Fibroblast of lung (primary cell): ENCODE results near the gene FUCA2.

Source experiments
- EZH2 ChIP-seq: IDR thresholded peaks from 2 replicates; pipeline ENCODE4 v1.5.1; 2012; ENCODE audit warnings: low read length, control low read depth, mild to moderate bottlenecking; ENCODE audit errors: missing control alignments
- TF ChIP-seq, protein P1 (sequence below), 2 donors: IDR thresholded peaks in 1 of 2; conservative IDR thresholded peaks in 1 of 2; 1 replicate in 1 of 2; 2 replicates in 1 of 2; pipeline ENCODE4 v1.5.1; 2011 to 2012; ENCODE audit warnings: low read length in 2 of 2, control low read depth in 1 of 2, inconsistent platforms in 1 of 2, low read depth in 1 of 2, mild to moderate bottlenecking in 1 of 2

GRCh38 chr6:143539734-143540133, 28.2 kb upstream of the FUCA2 start:
- TF ChIP-seq, protein P1, sequence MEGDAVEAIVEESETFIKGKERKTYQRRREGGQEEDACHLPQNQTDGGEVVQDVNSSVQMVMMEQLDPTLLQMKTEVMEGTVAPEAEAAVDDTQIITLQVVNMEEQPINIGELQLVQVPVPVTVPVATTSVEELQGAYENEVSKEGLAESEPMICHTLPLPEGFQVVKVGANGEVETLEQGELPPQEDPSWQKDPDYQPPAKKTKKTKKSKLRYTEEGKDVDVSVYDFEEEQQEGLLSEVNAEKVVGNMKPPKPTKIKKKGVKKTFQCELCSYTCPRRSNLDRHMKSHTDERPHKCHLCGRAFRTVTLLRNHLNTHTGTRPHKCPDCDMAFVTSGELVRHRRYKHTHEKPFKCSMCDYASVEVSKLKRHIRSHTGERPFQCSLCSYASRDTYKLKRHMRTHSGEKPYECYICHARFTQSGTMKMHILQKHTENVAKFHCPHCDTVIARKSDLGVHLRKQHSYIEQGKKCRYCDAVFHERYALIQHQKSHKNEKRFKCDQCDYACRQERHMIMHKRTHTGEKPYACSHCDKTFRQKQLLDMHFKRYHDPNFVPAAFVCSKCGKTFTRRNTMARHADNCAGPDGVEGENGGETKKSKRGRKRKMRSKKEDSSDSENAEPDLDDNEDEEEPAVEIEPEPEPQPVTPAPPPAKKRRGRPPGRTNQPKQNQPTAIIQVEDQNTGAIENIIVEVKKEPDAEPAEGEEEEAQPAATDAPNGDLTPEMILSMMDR (conservative IDR thresholded peaks at IDR 0.05 in 1 of 2, IDR thresholded peaks at IDR 0.05 in 1 of 2; ENCODE audit: low read depth in 1 of 2, low read length in 2 of 2) = no peak
- no peak for TF ChIP-seq EZH2
